HG03097 (cell line): ENCODE measurements around the gene SLC4A8.

Experiments
- ATAC-seq: cut with Tn5 transposase; IDR thresholded peaks from one replicate; pipeline ENCODE4 v1.9.1; 2021; ENCODE audit not compliant: unreplicated experiment, low FRiP score

The SLC4A8 gene

GRCh38 chr12:51548241-51548640, 123.6 kb downstream of the SLC4A8 start:
- ATAC-seq = no peak

GRCh38 chr12:51549637-51550036, 125.0 kb downstream of the SLC4A8 start:
- no peak for ATAC-seq
